RWPE1 (cell line): ENCODE results near the gene UBXN10.

Source experiments
- CTCF ChIA-PET: fragments of 350-600 bp; sonication (Branson Sonifier 250); formaldehyde crosslinking; extraction: SDS; loops from one replicate; lab custom pipeline; 2021; lab: Yijun Ruan, JAX
- POLR2A ChIA-PET: fragments of 400-600 bp; formaldehyde crosslinking; extraction: SDS; loops from one replicate; lab custom pipeline; 2020; ENCODE audit warnings: antibody characterized with exemption; ENCODE audit not compliant: low non-redundant PET; lab: Yijun Ruan, JAX
- DNase-seq: peaks from one replicate; pipeline ENCODE4 v3.0.0; 2012; ENCODE audit warnings: low spot score
- H3K27ac ChIP-seq: fragments of 450-650 bp; 2 replicates; pipeline ENCODE4 v1.5.1; 2017
- CTCF ChIP-seq: fragments of 450-650 bp; conservative IDR thresholded peaks from 2 replicates; pipeline ENCODE4 v1.5.1; 2017; ENCODE audit warnings: low read depth, mild to moderate bottlenecking

The UBXN10 gene

GRCh38 chr1:20151906-20152598 is 33.8 kb upstream of the UBXN10 start:
- POLR2A ChIA-PET: interaction anchor here (0.6 kb wide), 1 partner anchor 43 kb away, joined by 4 read pairs; no protein-coding TSS in a partner anchor
- H3K27ac ChIP-seq: no peak overlapping the region
- peak; percentile 88 for TF ChIP-seq CTCF
- DNase-seq: peak; percentile 82
- CTCF ChIA-PET: interaction anchor here (0.6 to 2.9 kb wide), 22 partner anchors 9 to 1524 kb away, joined by 3 to 34 read pairs (median 4); no protein-coding TSS in a partner anchor

GRCh38 chr1:20152599-20152930 is 33.3 kb upstream of the UBXN10 start:
- CTCF ChIA-PET: interaction anchor here (0.6 to 2.9 kb wide), 17 partner anchors 9 to 1524 kb away, joined by 3 to 34 read pairs (median 5); no protein-coding TSS in a partner anchor

DNA sequence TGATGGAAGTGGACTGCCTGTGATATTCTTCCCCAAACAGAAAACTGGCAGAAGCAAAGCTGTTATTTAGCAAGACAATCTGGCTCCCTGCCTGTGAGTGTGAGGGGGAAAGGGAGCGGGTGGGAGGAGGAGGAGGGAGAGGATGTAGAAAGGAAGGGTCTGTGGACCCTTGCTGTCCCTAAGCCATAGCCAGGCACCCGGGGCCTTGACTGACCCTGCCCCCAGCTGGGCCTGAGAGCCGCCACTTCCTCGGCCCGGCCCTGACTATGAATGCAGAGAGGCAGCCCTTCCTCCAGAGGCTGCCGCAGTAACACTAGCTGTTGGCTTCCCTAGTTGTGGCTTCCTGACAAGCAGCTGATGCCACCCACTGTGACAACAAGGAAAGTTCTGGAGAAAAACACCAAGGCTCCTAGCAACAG is 32.9 kb upstream of the UBXN10 start:
- ChIA-PET CTCF (interaction anchor here (0.7 to 2.9 kb wide), 9 partner anchors 10 to 341 kb away, joined by 3 to 34 read pairs (median 6); no protein-coding TSS in a partner anchor), POLR2A (no interaction called here)
- TF ChIP-seq CTCF: no peak
- H3K27ac ChIP-seq: no peak overlapping the region
- no peak for DNase-seq

More at GRCh38 chr1:20152599-20152930, 33.3 kb upstream of the UBXN10 start:
- peak; percentile 53; the same call in 1 of the 2 replicates for TF ChIP-seq CTCF
- H3K27ac ChIP-seq: no peak overlapping the region
- no peak for DNase-seq
- POLR2A ChIA-PET: no interaction called here

- POLR2A ChIA-PET: no interaction called here
- no peak for TF ChIP-seq CTCF
- CTCF ChIA-PET: interaction anchor here (0.6 to 2.9 kb wide), 2 partner anchors 59 to 235 kb away, joined by 3 to 34 read pairs; no protein-coding TSS in a partner anchor
- no peak for DNase-seq
- H3K27ac ChIP-seq: no peak overlapping the region
Observed at GRCh38 chr1:20154301-20154831, 31.5 kb upstream of the UBXN10 start.

GRCh38 chr1:20158358-20159070 is 27.4 kb upstream of the UBXN10 start:
- no peak for DNase-seq
- CTCF ChIA-PET: interaction anchor here (0.6 kb wide), 1 partner anchor 423 kb away, joined by 3 read pairs; no protein-coding TSS in a partner anchor
- no peak overlapping the region for H3K27ac ChIP-seq
- TF ChIP-seq CTCF: no peak
- POLR2A ChIA-PET: no interaction called here

DNA sequence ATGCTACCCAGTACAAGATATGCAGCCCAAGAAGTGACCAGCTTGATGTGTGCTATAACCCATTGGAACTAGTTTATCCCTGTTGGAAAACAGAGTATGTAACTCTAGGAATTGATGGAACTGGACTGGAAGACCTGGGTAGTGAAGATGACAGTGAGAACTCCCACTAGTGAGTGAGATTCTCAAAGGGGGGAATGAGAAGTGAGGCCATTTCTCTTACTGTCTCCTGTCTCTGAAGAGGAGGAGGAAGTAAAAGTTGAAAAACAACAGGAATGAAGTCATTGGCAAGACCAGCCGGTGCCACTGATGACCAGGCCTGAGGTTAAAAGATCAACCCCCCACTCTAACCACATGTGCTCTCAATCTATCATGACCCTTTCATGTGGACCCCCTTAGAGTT is 25.9 kb upstream of the UBXN10 start:
- TF ChIP-seq CTCF: no peak
- DNase-seq: no peak
- ChIA-PET POLR2A (no interaction called here), CTCF (interaction anchor here (0.6 kb wide), 1 partner anchor 249 kb away, joined by 4 read pairs; no protein-coding TSS in a partner anchor)
- no peak overlapping the region for H3K27ac ChIP-seq
